GM21717 (cell line): ENCODE data around the gene C1QTNF8.

ENCODE experiments used
- ATAC-seq: cut with Tn5 transposase; IDR thresholded peaks from one replicate; pipeline ENCODE4 v1.9.1; 2021; ENCODE audit warnings: mild to moderate bottlenecking, moderate library complexity; ENCODE audit not compliant: unreplicated experiment

Gene C1QTNF8

DNA sequence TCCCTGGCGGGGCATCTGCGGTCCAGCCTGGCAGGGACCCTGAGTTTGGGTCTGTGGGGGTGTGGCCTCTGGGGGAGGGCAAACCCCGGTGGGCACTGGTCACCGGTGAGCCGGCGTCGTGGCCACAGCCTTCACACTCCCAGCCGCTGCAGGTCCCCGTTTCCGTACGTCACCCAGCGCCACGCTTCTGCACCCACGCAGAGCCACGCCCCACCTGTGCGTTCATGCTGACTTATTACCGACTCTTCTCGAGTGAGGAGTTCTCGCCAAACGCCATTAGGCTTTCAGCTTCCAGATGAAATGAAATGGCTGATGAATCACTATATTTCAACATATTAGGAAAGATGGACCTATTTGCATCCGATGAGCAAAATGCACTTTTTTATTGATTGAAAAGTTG, 32.3 kb downstream of the C1QTNF8 start:
- ATAC-seq, result no peak

DNA sequence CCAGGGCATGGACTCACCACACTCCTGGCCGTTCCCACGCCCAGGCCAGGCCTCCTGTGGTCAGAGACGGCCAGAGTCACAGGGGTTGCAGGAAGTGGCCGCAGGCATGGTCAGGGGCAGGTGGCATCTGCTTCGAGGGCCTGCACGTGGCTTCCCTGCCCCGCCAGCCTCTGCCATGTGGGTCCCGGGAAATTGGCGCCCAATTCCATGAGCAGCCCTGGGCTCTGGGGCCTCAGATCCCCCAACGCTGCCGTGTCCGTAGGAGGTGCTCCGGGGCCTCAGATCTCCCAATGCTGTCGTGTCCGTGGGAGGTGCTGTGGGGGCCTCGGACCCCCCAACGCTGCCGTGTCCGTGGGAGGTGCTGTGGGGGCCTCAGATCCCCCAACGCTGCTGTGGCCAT, 33.1 kb downstream of the C1QTNF8 start:
- no peak for ATAC-seq

DNA sequence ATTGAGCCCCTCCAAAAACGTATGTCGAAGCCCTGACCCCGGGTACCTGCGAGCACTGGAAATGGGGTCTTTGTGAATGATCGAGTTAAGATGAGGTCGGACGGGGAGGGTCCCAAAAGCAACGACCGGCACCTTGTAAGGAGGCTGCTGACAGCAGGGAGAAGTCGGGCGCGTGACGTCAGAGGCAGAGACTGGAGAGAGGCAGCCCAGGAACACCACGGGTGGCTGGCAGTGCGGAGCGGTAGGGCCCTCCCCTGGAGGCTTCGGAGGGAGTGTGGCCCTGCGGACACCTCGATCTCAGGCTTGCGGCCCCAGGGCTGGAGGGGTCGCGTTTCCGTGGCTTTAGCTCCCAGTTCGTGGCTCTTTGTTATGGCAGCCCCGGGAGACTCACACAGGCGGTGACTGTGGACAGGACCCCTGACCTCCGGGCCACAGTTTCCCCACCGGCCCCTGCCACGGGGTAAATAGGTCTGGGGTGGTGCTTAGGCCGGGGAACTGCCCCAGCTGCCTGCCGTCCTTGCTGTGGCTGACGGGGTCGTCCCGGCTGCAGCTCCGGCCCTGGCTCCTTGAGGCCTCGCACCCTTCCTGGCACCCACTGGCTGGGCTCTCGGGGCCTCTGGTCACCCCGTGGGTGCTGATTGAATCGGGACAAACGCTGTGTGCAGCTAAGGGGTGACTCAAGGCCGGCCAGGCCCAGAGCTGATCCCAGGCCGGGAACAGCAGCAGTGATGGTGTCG, 34.1 kb downstream of the C1QTNF8 start:
- no peak for ATAC-seq

DNA sequence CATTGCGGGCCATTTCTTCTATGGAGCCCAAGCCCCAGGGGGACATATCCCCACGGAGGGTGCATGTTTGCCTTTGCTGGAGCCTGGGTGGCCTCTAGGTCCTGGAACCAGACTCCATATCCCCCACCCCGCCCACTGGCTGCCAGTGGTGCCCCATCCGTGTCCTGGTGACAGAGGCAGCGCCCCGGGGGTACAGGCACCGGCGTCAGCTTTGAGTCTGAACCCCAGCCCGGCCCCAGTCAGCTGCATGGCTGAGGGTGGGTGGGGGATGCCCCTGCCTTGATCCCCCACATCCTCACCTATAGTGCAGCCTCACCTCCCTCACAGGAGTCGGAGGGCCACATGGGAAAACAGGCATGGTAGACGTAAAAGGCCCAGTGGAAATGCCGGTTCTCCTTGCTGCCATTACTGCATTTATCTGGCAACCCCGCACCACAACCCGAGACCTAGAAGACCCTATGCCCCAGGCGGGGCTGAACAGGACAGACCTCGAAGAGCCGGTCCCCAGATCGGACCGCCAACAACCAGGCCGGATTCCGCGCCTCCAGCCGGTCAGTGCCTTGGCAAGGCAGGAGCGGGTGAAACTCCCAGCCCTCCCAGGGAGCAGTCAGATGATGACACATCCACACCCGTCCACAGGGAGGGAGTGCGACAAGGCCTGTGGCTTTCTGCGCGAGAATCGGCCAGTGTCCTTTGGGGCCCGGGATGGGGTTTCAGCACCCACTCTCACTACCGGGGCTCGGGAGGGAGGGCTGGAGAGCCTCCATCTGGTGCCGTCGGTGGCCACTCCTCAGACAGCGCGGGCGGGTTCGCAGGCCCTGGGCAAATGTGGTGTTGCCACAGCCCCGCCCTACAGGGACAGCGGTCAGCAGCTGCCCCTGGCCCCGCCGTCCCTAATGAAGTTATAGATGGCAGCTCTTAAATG, 35.4 kb downstream of the C1QTNF8 start:
- no peak for ATAC-seq

DNA sequence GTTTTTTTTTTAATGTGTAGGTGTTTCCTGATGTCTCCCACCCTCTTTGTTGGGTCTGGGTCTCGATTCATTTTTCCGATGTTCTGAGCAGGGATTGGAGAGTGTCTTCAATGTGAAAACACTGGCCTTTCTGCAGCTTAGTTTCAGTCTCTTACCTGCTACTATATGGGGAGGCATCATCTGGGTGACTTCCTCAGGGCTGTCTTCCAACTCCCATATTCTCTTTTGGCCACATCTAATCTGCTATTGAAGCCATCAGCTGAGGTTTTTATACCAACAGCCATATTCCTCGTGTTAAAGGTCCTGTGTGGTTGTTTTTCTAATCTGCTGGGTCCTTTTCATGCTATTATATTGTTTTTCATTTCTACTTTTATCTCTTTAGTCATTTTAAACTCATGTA, 36.7 kb downstream of the C1QTNF8 start:
- no peak for ATAC-seq

DNA sequence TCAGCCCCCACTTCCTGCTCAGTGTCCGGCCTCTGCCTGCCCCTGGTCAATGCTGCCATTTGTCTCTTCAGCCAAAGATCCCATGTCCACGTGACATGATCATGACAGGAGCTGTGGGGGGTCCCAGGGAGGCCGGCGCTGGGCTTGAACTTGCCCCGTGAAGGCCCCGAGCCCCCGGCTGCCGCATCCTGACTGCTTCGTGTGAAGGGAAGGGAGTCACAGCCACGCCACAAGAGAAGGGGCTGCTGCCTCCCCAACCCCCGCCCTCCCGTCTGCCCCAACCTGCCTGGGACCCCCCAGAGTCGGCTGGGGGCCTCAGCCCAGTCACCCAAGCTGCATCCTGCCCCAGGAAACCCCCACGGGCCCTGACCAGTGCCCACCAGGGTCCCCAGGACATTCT, 37.8 kb downstream of the C1QTNF8 start:
- no peak for ATAC-seq

DNA sequence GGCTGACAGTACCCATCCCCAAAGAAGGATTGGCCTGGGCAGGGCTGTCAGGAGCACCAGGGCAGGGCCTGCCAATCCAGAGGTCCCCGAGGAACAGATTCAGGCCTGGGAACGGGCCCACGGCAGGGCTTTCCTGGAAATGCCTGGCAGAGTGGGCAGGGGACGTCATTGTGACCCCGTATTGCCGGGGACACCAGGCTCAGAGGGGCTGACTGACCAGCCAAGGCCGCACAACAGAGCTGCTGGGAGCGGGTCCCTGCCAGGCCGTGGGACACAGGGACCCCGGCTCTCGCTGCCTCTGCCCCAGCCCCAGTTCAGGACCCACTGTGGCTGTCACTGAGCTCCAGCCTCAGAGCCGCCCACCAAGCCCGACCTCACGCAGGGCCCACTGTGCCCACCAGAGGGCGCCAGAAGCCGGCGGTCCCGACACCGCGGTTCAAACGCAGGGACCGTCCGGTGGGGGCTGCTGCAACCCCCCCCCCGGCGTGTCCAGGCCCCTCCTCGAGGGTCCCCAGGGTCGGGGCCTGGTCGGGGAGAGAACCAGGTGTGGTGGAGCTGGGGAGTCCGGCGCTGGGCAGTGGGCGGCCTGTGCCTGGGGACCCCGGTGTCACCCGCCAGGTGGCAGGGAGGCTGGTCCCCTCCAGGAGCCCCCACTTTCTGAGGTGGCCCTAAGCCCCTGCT, 38.7 kb downstream of the C1QTNF8 start:
- no peak for ATAC-seq

DNA sequence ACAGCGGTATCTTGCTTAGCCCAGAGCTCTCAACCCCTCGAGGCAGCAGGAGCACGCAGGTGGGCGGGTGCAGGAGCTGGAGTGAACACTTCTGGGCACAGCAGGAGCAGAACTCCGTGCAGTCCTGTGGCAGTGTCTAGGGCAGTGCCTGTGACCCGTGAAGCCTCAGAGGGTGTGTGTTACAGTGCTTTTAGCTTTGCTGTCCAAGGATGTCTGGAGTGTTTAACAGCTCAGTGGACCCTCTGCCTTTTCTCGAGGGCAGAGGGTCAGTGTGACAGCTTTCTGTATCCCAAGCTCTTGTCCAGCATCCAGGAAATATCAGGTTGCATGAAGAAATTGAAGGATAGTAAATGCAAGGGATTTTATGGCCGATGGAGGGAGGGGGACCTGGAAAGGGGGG, 39.8 kb downstream of the C1QTNF8 start:
- no peak for ATAC-seq

DNA sequence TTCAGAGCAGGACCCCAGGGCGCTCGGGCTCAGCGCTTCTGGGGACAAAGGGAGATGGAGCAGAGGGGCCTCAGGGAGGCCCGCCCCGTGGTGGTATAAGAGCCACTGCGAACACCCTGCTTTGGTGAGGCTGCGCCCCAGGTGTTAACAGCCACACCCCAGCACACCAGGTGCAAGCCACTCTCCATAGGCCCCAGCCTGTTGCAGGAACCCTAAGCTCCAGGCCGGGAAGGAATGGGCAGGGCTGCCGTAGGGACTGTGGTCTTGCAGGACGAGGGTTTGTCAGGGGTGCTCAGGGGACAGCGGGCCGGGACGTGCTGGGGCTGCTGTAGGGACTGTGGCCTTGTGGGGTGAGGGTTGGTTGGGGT, 40.5 kb downstream of the C1QTNF8 start:
- no peak for ATAC-seq

DNA sequence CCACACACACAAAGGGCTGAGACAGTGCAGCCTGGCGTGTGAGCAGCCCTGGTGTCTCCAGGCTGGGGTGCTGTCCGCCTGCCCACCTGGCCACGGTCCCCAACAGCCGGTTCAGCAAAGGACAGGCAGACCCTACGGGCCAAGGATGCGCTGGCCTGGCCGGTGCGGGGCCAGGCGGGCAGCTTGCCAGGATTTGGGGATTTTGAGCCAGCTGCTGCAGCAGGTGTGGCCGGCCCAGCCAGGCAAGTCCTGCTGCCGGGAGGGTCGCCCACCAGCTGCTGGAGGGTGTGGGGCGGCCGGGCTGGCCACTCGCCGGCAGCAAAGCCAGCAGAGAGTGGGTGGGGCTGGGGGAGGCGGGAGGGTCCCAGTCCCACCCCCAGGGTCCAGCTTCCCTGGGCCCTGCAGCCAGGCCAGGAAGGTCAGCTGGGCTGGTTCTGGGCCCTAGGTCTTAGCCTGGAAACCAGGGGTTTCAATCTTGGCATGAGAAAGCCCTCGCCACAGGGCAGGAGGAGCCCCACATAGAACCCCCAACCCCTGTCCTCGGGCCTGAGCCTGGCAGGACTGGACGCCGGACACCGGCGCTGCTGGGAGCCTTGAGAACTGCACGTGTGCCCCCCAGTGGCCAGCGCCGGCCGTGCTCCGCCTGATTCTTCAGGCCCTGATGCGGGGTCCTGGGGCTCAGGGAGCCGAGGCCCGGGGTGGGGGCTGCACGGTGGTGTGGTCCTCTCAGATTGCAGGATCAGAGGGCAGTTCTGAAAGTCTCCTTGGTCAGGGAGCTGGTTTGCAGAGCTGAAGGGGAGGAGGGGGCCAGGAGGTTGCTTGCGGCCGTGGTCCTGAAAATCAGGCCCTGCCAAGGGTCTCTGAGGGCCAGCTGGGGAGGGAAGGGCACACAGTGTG, 41.1 kb downstream of the C1QTNF8 start:
- ATAC-seq, result no peak

DNA sequence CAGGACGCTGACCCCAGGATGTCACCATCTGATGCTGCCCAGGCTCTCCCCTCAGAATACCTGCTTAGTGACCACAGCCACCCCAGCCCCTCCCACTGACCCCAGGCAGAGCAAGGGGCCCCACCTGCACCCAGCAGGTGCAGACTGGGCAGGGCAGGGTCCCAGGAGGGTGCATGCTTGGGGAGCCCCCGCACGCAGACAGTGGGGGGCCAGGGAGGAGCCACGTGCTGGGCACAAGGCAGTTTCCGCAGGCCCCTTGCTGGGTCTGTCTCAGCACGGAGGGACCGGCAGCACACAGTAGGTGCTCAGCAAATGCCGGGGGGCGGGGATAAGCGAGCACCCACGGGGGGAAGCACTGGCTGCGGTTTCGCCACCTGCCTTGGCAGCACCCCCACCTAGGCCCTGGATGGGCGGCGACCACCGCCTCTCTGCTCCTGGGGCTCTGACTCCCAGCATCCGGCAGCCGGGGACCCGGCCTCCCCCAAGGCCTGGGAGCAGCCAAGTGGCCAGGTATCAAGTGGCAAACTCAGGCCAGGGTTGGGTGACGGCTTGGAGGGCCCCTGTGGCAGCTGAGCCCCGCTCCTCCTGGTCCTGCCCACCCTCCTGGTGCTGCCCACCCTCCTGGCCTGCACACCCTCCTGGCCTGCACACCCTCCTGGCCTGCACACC, 42.2 kb downstream of the C1QTNF8 start:
- ATAC-seq, result no peak

DNA sequence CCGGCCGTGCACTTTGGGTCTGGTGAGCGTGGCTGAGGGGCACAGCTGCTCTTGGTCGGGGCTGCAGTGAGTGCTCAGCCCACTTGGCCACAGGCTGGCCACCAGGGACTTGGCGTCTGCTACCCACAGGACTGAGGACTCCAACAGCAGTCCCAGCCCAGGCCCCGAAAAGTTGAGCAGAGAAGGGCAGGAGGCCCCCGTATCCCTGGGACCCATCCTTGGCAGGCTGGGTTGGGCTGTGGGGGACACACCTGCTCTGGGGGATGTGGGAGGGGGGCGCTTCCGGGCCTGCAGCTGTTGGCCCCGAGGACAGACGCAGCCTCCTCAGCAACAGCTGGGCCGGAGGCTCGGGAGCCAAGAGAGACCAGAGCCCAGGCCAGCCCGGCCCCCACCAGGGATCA, 42.9 kb downstream of the C1QTNF8 start:
- no peak for ATAC-seq

DNA sequence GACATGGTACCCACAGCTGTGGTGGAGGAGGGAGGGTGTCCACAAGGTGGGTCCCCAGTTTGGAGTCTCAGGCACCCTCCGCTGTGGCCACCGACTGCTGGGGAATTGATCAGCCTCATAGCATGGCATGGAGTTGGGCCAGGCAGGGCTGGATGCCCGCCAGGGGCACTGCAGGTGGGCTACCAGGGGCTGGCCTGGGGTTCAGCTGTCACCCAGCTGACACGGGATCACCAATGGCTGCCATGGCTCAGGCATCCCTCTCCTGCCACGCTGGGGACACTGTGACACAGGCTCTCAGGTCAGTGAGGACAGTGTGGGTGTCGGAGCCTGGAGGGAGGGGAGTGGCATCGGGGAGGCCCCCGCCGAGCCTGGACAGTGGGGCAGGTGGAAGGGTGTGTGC, 43.3 kb downstream of the C1QTNF8 start:
- ATAC-seq, result no peak

DNA sequence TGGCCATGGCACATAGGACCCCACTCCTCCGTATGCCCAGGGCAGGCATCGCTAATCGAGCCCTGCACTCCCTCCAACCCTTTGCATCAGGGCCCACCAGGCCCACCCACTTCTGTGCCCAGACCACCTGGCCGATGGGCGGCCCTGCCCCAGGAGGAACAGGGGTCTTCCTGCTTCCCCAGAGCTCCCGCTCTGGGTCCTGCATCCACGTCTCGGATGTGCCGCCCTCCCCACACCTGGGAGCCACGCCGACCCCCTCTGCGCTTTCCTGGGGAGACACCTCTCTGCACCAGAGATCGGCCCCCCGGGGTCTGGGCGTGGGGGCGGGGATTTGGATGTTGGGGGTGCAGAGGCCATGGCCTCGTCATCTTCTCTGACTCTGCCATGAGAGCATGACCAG, 44.6 kb downstream of the C1QTNF8 start:
- no peak for ATAC-seq

DNA sequence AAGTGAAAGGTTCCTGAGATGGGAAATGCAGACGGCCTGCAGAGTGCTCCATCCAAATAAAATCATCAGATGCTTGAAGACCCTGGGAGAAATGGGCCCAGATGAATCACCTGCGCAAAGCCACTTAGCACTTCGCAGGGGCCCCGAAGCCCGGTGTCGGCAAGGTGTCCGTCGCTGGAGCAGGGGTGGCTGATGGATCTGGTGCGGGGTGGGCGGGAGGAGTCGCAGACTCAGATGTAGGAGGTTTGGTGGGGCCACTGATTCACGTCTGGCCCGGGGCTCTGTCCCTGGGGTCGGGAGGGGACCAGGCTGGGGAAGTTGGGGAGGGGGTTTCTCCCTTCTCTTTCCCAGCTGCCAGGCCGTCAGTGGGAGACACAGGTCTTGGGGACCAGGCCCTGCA, 45.1 kb downstream of the C1QTNF8 start:
- no peak for ATAC-seq

DNA sequence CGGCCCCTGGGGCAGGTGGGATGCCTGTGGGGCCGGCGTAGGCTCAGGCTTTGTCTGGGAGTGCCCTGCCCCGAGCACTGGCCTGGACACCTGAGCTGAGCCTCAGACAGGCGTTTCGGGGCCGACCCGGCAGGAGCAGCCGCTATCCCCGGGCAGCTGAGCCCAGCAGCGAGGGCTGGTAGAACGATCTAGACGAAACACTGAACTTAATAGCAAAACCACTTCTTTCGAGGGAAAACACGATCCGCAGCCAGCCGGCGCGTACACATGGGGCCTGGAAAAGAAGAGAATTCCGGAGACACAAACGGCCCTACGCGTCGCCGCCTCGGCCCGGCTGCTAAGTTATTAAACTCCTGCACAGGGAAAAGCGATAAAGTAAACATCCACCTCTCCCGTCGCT, 45.5 kb downstream of the C1QTNF8 start:
- no peak for ATAC-seq

DNA sequence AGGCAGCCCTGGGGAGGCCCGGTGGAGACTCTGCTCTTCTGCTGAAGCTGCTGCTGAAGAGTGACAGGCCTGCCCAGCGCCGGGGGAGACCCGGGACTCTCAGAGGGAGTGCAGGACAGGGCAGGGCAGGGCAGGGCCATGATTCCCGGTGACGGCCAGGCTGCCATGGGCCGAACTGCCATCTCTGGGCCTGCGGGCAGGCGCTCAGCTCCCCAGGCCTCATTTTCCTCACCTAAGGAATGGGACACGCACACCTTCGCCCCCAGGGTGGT, 46.1 kb downstream of the C1QTNF8 start:
- no peak for ATAC-seq

DNA sequence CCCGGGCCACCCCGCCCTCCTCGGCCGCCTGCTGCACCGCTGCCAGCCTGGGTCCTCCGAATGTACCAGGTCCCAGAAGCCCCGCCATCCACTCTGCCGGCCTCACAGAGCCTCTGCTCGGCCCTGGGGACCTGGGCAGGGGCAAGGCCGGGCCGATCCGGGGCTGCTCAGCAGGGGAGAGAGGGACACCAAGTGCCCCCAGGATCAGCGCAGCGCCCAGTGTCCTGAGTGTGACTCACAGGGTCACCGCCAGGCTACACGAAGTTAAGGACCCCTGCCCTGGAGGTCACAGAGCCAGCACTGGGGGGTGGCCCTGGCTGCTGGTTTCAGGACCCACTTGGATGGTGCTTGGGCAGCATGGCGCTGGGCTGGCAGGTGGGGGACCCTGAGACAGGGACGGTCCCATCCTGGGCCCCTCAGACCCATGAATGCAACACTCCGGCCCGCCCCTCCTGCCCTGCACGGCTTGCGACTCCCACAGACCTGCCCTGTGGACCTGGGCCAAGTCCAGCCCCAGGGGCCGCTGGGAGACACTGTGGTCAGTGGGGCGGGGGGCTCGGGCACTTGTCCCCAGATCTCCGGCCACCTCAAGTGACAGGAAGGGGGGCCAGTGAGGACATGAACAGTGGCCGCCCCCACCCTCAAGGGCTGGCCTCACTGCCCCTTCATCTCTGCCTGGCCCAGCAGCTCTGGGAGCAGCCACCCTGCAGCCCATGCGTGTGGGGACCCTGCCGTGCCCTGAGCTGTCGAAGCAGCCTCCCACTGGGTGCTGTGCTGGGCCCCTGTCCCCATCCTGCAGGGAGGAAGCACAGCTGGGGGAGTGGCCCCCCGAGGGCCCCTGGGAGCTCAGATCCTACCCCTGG, 46.7 kb downstream of the C1QTNF8 start:
- ATAC-seq, result no peak

DNA sequence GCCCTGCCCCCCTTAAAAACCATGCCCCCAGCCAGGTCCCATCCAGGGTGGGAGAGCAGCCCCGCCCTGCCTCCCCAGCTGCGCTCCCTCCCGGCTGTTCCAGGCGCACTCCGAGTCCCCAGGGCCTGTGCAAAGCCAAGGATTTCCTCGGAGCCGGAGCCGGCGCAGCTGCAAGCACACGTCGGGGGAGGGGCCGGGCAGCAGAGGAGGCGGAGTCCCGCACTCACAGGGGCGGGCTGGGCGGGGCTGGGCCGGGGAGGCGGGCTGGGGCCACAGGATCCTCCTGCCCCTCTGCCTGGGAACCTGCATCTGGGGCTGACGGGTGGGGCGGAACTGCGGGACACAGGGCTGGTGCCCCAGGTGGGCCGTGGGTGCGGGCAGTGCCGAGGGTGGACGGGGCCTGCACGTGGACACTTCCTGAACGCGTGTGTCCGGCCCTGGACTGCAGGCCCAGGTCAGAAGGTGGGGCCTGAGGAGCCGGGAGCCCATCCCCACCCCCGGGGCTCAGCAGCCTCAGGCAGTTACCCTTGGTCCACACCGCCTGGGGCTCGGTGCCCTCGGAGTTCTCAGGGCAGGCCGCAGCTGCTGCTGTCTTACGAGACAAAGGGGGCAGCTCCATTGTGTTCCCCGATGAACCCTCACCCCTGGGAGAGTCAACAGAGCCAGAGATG, 47.5 kb downstream of the C1QTNF8 start:
- no peak for ATAC-seq
